CD14-positive monocyte (primary cell): ENCODE results near the gene CCR7. TPM values are rescaled to one million over a fixed set of nuclear protein-coding genes. Genes with fewer than 3 reads are reported as not detected.

Experiments
- DNase-seq, 3 donors: peaks; one replicate each; pipeline ENCODE4 v3.0.0-alpha.2; 2011 to 2022
- H2AFZ ChIP-seq: 2 replicates; pipeline ENCODE4 v1.6.0; 2012; ENCODE audit warnings: mild to moderate bottlenecking, low read depth, low read length, inconsistent platforms; ENCODE audit not compliant: insufficient read depth, poor library complexity, severe bottlenecking
- H3K27ac ChIP-seq, 2 donors: 1 replicate in 1 of 2; 2 replicates in 1 of 2; pipeline ENCODE4 v1.5.1; 2012 to 2013; ENCODE audit warnings: low read length in 2 of 2, control low read depth in 1 of 2, inconsistent platforms in 1 of 2, low read depth in 1 of 2, mild to moderate bottlenecking in 1 of 2
- H3K27me3 ChIP-seq, 2 donors: one replicate each; pipeline versions ENCODE4 v1.6.0 to v1.6.1; 2011 to 2013; ENCODE audit warnings: low read length in 2 of 2; ENCODE audit not compliant: control insufficient read depth in 2 of 2, insufficient read depth in 2 of 2
- H3K36me3 ChIP-seq, 2 donors: replicated peaks in 1 of 2; 1 replicate in 1 of 2; 2 replicates in 1 of 2; pipeline versions ENCODE4 v1.5.1 to v1.6.1; 2012 to 2013; ENCODE audit warnings: low read length in 2 of 2, control low read depth in 1 of 2, inconsistent platforms in 1 of 2, mild to moderate bottlenecking in 1 of 2; ENCODE audit not compliant: insufficient read depth in 2 of 2, control insufficient read depth in 1 of 2
- H3K4me1 ChIP-seq, 2 donors: 1 replicate in 1 of 2; 2 replicates in 1 of 2; pipeline versions ENCODE4 v1.5.1 to v1.6.1; 2012 to 2013; ENCODE audit warnings: low read length in 2 of 2, control low read depth in 1 of 2, inconsistent platforms in 1 of 2, mild to moderate bottlenecking in 1 of 2, moderate library complexity in 1 of 2; ENCODE audit not compliant: insufficient read depth in 2 of 2, control insufficient read depth in 1 of 2
- H3K4me2 ChIP-seq: replicated peaks from 2 replicates; pipeline ENCODE3; 2012; ENCODE audit warnings: low read length, moderate library complexity, mild to moderate bottlenecking; ENCODE audit not compliant: poor library complexity, severe bottlenecking; ENCODE audit errors: extremely low read depth
- H3K4me3 ChIP-seq, 3 experiments: fragments of 200-600 bp in 1 of 3; sonication (generic) in 1 of 3; replicated peaks in 1 of 3; 1 replicate in 2 of 3; 2 replicates in 1 of 3; pipeline ENCODE4 v1.5.1; 2011 to 2013; ENCODE audit warnings: low read length in 3 of 3, mild to moderate bottlenecking in 3 of 3, control low read depth in 2 of 3, low read depth in 2 of 3, inconsistent platforms in 1 of 3, moderate library complexity in 1 of 3
- H3K79me2 ChIP-seq: 2 replicates; pipeline ENCODE4 v1.6.0; 2012; ENCODE audit warnings: mild to moderate bottlenecking, control low read depth, inconsistent platforms, low read length, moderate library complexity; ENCODE audit not compliant: insufficient read depth
- H3K9ac ChIP-seq: 2 replicates; pipeline ENCODE4 v1.6.0; 2017; ENCODE audit warnings: low read length, mild to moderate bottlenecking; ENCODE audit not compliant: insufficient read depth, poor library complexity, severe bottlenecking
- H3K9me3 ChIP-seq, 2 donors: replicated peaks in 1 of 2; 1 replicate in 1 of 2; 2 replicates in 1 of 2; pipeline versions ENCODE4 v1.5.1 to v1.6.1; 2012 to 2013; ENCODE audit warnings: low read length in 2 of 2, control low read depth in 1 of 2; ENCODE audit not compliant: control insufficient read depth in 1 of 2, insufficient read depth in 1 of 2
- H4K20me1 ChIP-seq: 2 replicates; pipeline ENCODE4 v1.6.0; 2012; ENCODE audit warnings: mild to moderate bottlenecking, low read length, control low read depth, moderate library complexity; ENCODE audit not compliant: insufficient read depth
- H3K27ac Mint-ChIP-seq, 7 donors: one replicate each; pipeline ENCODE4 v1.8.0; 2020; ENCODE audit warnings: mild to moderate bottlenecking in 7 of 7, mixed read lengths in 7 of 7, moderate library complexity in 6 of 7, inconsistent platforms in 2 of 7
- H3K27me3 Mint-ChIP-seq, 3 donors: one replicate each; pipeline ENCODE4 v1.8.0; 2021 to 2022; ENCODE audit warnings: low read depth in 3 of 3, mild to moderate bottlenecking in 3 of 3, mixed read lengths in 3 of 3, moderate library complexity in 3 of 3, inconsistent platforms in 1 of 3
- H3K36me3 Mint-ChIP-seq, 2 donors: one replicate each; pipeline ENCODE4 v1.8.0; 2020; ENCODE audit warnings: mixed read lengths in 2 of 2, inconsistent platforms in 1 of 2, mild to moderate bottlenecking in 1 of 2
- H3K4me1 Mint-ChIP-seq: one replicate; pipeline ENCODE4 v1.8.0; 2020; ENCODE audit warnings: mild to moderate bottlenecking, mixed read lengths
- H3K4me3 Mint-ChIP-seq, 2 donors: one replicate each; pipeline ENCODE4 v1.8.0; 2020; ENCODE audit warnings: mild to moderate bottlenecking in 2 of 2, mixed read lengths in 2 of 2, moderate library complexity in 1 of 2
- H3K9me3 Mint-ChIP-seq, 7 donors: one replicate each; pipeline ENCODE4 v1.8.0; 2020 to 2022; ENCODE audit warnings: mixed read lengths in 7 of 7, mild to moderate bottlenecking in 6 of 7, moderate library complexity in 6 of 7, inconsistent platforms in 2 of 7
- WGBS: methylation state at CpG from one replicate; pipeline ENCODE4 v1.1.5; 2013; ENCODE audit warnings: missing lambda C conversion rate; ENCODE audit not compliant: insufficient coverage; 5-methylcytosine and 5-hydroxymethylcytosine counted together
- intact Hi-C, 2 donors: fragments of 100-400 bp; cut with micrococcal nuclease; formaldehyde crosslinking; loops; one replicate each; pipeline versions ENCODE4 v1.15.0 to v1.15.1; 2023
- polyA plus RNA-seq, 3 donors: library from polyadenylated mRNA; depleted of rRNA in 1 of 3; unstranded in 2 of 3; stranded (reverse) in 1 of 3; fragments of 300-500 nt in 2 of 3; fragments of >200 nt in 1 of 3; fragmentation: Illumina TruSeq in 2 of 3; gene quantifications; 1 replicate in 2 of 3; 2 replicates in 1 of 3; pipeline ENCODE4 v1.2.3, GENCODE V29; 2012 to 2021
- TF ChIP-seq, protein P1 (sequence below): fragments of 200-600 bp; IDR thresholded peaks from one replicate; pipeline ENCODE4 v1.8.0; 2022; ENCODE audit warnings: antibody characterized with exemption, mild to moderate bottlenecking

CCR7 gene
- polyA plus RNA-seq, 3 donors = 0.15 to 2.1 (median 1.2) TPM

DNA sequence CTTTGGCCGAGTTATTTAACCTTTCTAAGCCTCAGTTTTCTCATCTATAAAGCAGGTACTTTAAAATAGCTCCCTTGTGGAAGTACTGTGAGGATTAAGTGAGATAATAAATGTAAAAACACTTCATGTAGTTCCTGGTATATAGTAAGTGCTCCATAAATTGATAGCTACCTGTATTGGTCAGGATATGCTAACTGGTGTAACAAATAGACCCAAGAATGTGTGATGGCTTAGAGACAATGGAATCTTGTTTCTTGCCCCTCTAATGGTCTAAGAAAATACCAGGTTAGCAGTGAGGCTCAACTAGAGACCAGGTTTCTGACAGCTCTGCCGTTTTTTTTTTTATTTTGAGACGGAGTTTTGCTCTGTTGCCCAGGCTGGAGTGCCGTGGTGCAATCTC lies 29.8 kb downstream of the CCR7 start:
- TF ChIP-seq, protein P1, sequence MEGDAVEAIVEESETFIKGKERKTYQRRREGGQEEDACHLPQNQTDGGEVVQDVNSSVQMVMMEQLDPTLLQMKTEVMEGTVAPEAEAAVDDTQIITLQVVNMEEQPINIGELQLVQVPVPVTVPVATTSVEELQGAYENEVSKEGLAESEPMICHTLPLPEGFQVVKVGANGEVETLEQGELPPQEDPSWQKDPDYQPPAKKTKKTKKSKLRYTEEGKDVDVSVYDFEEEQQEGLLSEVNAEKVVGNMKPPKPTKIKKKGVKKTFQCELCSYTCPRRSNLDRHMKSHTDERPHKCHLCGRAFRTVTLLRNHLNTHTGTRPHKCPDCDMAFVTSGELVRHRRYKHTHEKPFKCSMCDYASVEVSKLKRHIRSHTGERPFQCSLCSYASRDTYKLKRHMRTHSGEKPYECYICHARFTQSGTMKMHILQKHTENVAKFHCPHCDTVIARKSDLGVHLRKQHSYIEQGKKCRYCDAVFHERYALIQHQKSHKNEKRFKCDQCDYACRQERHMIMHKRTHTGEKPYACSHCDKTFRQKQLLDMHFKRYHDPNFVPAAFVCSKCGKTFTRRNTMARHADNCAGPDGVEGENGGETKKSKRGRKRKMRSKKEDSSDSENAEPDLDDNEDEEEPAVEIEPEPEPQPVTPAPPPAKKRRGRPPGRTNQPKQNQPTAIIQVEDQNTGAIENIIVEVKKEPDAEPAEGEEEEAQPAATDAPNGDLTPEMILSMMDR = no peak
- Histone ChIP-seq H3K4me1 (peaks cover 0 to 8% of the 10 kb centered on the region in 2 donors), H3K9me3 (no peaks in the 10 kb centered on the region), H2AFZ (no peak overlapping the region), H3K4me3 (no peak overlapping the region), H3K4me2 (no peak overlapping the region), H4K20me1 (no peaks in the 10 kb centered on the region), H3K79me2 (no peaks in the 10 kb centered on the region), H3K27me3 (no peaks in the 10 kb centered on the region), H3K27ac (no peak overlapping the region), H3K36me3 (no peaks in the 10 kb centered on the region), H3K9ac (no peak overlapping the region)
- no peak overlapping the region for H3K4me3 Mint-ChIP-seq
- intact Hi-C loops = loop anchor here (10.0 kb wide), 2 partner anchors 131 to 231 kb away; partner anchors contain the start of gene RARA (in 1 of the 2)
- no peaks in the 10 kb centered on the region for H3K36me3 Mint-ChIP-seq
- 100% methylated on average over 3 of the region's 4 CpGs for WGBS
- H3K9me3 Mint-ChIP-seq = peaks cover 0 to under 1% (median 0%) of the 10 kb centered on the region in 7 donors
- H3K4me1 Mint-ChIP-seq = peaks cover 15% of the 10 kb centered on the region
- no peak overlapping the region for H3K27ac Mint-ChIP-seq
- H3K27me3 Mint-ChIP-seq = peaks cover 4 to 17% (median 10%) of the 10 kb centered on the region in 3 donors
- DNase-seq = no peak

DNA sequence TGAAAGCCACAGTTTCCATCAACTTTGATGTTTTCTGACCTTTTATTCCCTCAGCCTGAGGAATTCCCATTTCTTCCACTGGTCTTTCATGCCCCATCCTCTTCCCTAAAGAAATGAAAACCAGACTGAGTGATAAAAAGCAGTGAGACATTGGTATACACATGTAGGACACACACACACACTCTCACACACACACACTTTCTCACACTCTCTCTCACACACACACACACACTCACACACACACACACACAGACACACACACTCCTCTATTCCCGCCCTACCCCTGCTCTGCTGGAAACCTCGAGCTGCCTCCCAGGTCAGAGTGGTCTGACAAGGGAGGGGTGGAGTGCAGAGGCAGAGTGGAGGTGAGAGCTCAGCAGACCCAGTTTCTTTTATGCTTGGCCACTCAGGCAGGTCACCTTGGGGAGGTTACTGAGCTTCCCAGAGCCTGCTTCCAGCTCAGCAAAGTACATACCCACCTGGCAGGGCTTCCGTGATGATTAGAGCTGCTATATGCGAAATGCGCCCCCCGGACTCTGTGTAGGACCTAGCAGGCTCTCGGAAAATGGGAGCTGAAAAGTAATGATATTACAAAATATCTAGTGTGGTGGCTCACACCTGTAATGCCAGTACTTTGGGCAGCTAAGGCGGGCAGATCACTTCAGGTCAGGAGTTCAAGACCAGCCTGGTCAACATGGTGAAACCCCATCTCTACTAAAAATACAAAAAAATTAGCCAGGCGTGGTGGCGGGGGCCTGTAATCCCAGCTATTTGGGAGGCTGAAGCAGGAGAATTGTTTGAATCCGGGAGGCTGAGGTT lies 30.7 kb downstream of the CCR7 start:
- Histone ChIP-seq H3K9me3 (no peaks in the 10 kb centered on the region), H3K27ac (no peak overlapping the region), H4K20me1 (no peaks in the 10 kb centered on the region), H3K4me3 (no peak overlapping the region), H3K4me2 (no peak overlapping the region), H2AFZ (no peak overlapping the region), H3K4me1 (peaks cover 0 to 8% of the 10 kb centered on the region in 2 donors), H3K36me3 (no peaks in the 10 kb centered on the region), H3K27me3 (no peaks in the 10 kb centered on the region), H3K9ac (no peak overlapping the region), H3K79me2 (no peaks in the 10 kb centered on the region)
- TF ChIP-seq, protein P1 = no peak
- Mint-ChIP-seq H3K9me3 (peaks cover 0 to 2% (median 0%) of the 10 kb centered on the region in 7 donors), H3K4me1 (peaks cover 15% of the 10 kb centered on the region), H3K27me3 (peaks cover 4 to 17% (median 11%) of the 10 kb centered on the region in 3 donors), H3K36me3 (no peaks in the 10 kb centered on the region), H3K4me3 (peak overlapping the region in 1 of 2 donors; percentile 7), H3K27ac (peak overlapping the region in 2 of 7 donors; percentile 2 to 18)
- DNase-seq = no peak
- no CpG with 5 or more reads among the region's 11 CpGs for WGBS
- intact Hi-C loops = loop anchor here (5.0 to 10.0 kb wide), 6 partner anchors 92 to 232 kb away; partner anchors contain the start of genes GJD3 (in 1 of the 2), IGFBP4 (in 1 of the 2) and RARA (in 1 of the 2)
